MM.1S (cell line): ENCODE data around the gene NOS2.

ENCODE experiments used
- DNase-seq: peaks from one replicate; pipeline ENCODE4 v3.0.0-alpha.2; 2015
- H2AFZ ChIP-seq: fragments of 300-600 bp; sonication (generic); 2 replicates; pipeline ENCODE4 v1.6.0; 2016; ENCODE audit warnings: antibody characterized with exemption, low read length
- H3F3A ChIP-seq: fragments of 300-600 bp; sonication (generic); 2 replicates; pipeline ENCODE4 v1.6.1; 2016; ENCODE audit warnings: mild to moderate bottlenecking, antibody characterized with exemption, low read length, moderate library complexity, mixed read lengths; ENCODE audit not compliant: insufficient read depth
- H3K27ac ChIP-seq: fragments of 300-600 bp; sonication (generic); 2 replicates; pipeline ENCODE4 v1.5.1; 2016; ENCODE audit warnings: mild to moderate bottlenecking, low read length
- H3K27me3 ChIP-seq: fragments of 300-600 bp; sonication (generic); replicated peaks from 2 replicates; pipeline ENCODE4 v1.6.0; 2016; ENCODE audit warnings: low read length; ENCODE audit not compliant: insufficient read depth
- H3K36me3 ChIP-seq: fragments of 300-600 bp; sonication (generic); replicated peaks from 2 replicates; pipeline ENCODE4 v1.6.1; 2016; ENCODE audit warnings: mild to moderate bottlenecking, low read length, mixed read lengths; ENCODE audit not compliant: insufficient read depth
- H3K4me1 ChIP-seq: fragments of 300-600 bp; sonication (generic); 2 replicates; pipeline ENCODE4 v1.6.1; 2016; ENCODE audit warnings: low read length, mixed read lengths
- H3K4me2 ChIP-seq: fragments of 300-600 bp; sonication (generic); 2 replicates; pipeline ENCODE4 v1.6.0; 2016; ENCODE audit warnings: low read depth, low read length
- H3K4me3 ChIP-seq: fragments of 300-600 bp; sonication (generic); 2 replicates; pipeline ENCODE4 v1.5.1; 2016; ENCODE audit warnings: low read length, mixed read lengths
- H3K79me2 ChIP-seq: fragments of 300-600 bp; sonication (generic); 2 replicates; pipeline ENCODE4 v1.6.1; 2016; ENCODE audit warnings: mixed run types, low read length, mixed read lengths
- H3K9ac ChIP-seq: fragments of 300-600 bp; sonication (generic); 2 replicates; pipeline ENCODE4 v1.6.1; 2016; ENCODE audit warnings: low read length, mixed read lengths
- H3K9me2 ChIP-seq: fragments of 300-600 bp; sonication (generic); replicated peaks from 2 replicates; pipeline ENCODE4 v1.6.1; 2016; ENCODE audit warnings: mild to moderate bottlenecking, low read length, mixed read lengths; ENCODE audit not compliant: insufficient read depth
- H3K9me3 ChIP-seq: fragments of 300-600 bp; sonication (generic); replicated peaks from 2 replicates; pipeline ENCODE4 v1.6.1; 2016; ENCODE audit warnings: mild to moderate bottlenecking, low read length, mixed read lengths; ENCODE audit not compliant: insufficient read depth
- H4K20me1 ChIP-seq: fragments of 300-600 bp; sonication (generic); 2 replicates; pipeline ENCODE4 v1.6.1; 2016; ENCODE audit warnings: mild to moderate bottlenecking, low read length, moderate library complexity, mixed read lengths; ENCODE audit not compliant: insufficient read depth
- EZH2 ChIP-seq: fragments of 300-600 bp; sonication (generic); optimal IDR thresholded peaks from 2 replicates; pipeline ENCODE3; 2017; ENCODE audit warnings: low read depth, mild to moderate bottlenecking, antibody characterized with exemption, low read length, mixed read lengths
- EZH2phosphoT487 ChIP-seq: fragments of 300-600 bp; sonication (generic); IDR thresholded peaks from 2 replicates; pipeline ENCODE4 v1.6.1; 2018; ENCODE audit warnings: antibody characterized with exemption, low read length
- TF ChIP-seq, protein P1 (sequence below): fragments of 300-600 bp; sonication (generic); IDR thresholded peaks from 2 replicates; pipeline ENCODE4 v1.5.1; 2016; ENCODE audit warnings: antibody characterized with exemption, low read length, mixed read lengths

Gene NOS2

DNA sequence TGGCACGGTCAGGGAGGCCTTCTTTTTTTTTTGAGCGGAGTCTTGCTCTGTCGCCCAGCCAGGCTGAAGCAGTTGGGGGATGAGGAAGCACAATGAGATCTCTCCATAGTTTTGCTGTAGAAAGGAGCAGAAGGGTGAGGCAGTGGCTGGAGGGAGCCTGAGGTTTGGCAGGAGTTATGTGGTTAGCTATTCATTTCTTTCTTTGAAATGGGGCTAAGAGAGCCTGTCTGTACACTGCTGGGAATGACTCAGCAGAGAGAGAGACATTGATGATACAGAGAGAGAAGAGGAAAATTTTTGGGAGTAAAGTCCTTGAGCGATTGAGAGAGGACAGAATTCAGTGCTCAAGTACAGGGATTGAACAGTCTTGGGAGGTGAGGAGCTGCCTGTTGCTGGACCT lies 22.1 kb downstream of the NOS2 start:
- Histone ChIP-seq H3K79me2 (no peaks in the 10 kb centered on the region), H3K9ac (no peak overlapping the region), H3K4me2 (no peak overlapping the region), H3K27me3 (peaks cover 16% of the 10 kb centered on the region), H3K4me3 (no peak overlapping the region), H3K27ac (no peak overlapping the region), H4K20me1 (no peaks in the 10 kb centered on the region), H3K9me3 (no peaks in the 10 kb centered on the region), H3K36me3 (no peaks in the 10 kb centered on the region), H3K4me1 (no peaks in the 10 kb centered on the region), H3F3A (no peaks in the 10 kb centered on the region), H2AFZ (no peak overlapping the region), H3K9me2 (no peaks in the 10 kb centered on the region)
- no peak for DNase-seq
- TF ChIP-seq EZH2 = no peak
- TF ChIP-seq EZH2phosphoT487 = no peak
- TF ChIP-seq, protein P1, sequence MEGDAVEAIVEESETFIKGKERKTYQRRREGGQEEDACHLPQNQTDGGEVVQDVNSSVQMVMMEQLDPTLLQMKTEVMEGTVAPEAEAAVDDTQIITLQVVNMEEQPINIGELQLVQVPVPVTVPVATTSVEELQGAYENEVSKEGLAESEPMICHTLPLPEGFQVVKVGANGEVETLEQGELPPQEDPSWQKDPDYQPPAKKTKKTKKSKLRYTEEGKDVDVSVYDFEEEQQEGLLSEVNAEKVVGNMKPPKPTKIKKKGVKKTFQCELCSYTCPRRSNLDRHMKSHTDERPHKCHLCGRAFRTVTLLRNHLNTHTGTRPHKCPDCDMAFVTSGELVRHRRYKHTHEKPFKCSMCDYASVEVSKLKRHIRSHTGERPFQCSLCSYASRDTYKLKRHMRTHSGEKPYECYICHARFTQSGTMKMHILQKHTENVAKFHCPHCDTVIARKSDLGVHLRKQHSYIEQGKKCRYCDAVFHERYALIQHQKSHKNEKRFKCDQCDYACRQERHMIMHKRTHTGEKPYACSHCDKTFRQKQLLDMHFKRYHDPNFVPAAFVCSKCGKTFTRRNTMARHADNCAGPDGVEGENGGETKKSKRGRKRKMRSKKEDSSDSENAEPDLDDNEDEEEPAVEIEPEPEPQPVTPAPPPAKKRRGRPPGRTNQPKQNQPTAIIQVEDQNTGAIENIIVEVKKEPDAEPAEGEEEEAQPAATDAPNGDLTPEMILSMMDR = no peak

GRCh38 chr17:27776882-27777624 lies 23.3 kb downstream of the NOS2 start:
- H3K27ac ChIP-seq = no peak overlapping the region
- H3K9me3 ChIP-seq = no peaks in the 10 kb centered on the region
- H3F3A ChIP-seq = no peaks in the 10 kb centered on the region
- H3K9ac ChIP-seq = no peak overlapping the region
- H3K27me3 ChIP-seq = peaks cover 21% of the 10 kb centered on the region
- H3K4me3 ChIP-seq = no peak overlapping the region
- H4K20me1 ChIP-seq = no peaks in the 10 kb centered on the region
- TF ChIP-seq EZH2phosphoT487 = no peak
- TF ChIP-seq EZH2 = no peak
- TF ChIP-seq, protein P1 = no peak
- no peaks in the 10 kb centered on the region for H3K36me3 ChIP-seq
- H3K4me1 ChIP-seq = no peaks in the 10 kb centered on the region
- no peak overlapping the region for H3K4me2 ChIP-seq
- no peak overlapping the region for H2AFZ ChIP-seq
- no peaks in the 10 kb centered on the region for H3K9me2 ChIP-seq
- H3K79me2 ChIP-seq = no peaks in the 10 kb centered on the region
- no peak for DNase-seq

DNA sequence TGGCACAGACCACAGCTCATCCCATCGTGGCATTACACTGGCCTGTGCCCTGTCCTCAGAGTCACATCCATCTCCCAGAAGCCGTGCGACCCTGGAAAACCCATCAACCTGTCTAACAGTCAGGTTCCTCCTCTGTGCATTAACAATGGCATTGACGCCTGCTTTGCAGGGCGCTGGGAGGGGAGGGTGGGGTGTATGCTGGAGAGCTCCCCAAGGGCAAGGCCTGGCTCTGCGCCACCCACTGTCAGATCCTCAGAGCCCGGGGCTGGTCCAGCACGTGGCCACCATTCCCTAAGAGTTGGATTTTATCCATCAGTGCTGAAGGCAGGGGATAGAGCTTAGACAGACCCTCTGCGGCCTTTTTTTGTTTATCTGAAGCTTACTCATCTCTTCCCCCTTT lies 28.7 kb downstream of the NOS2 start:
- Histone ChIP-seq H3K4me3 (no peak overlapping the region), H3K27ac (no peak overlapping the region), H3K9me2 (no peaks in the 10 kb centered on the region), H3K4me2 (no peak overlapping the region), H3K36me3 (no peaks in the 10 kb centered on the region), H3K27me3 (peaks cover 45% of the 10 kb centered on the region), H4K20me1 (no peaks in the 10 kb centered on the region), H3K79me2 (no peaks in the 10 kb centered on the region), H3F3A (no peaks in the 10 kb centered on the region), H3K9me3 (no peaks in the 10 kb centered on the region), H3K4me1 (no peaks in the 10 kb centered on the region), H2AFZ (no peak overlapping the region), H3K9ac (no peak overlapping the region)
- no peak for DNase-seq
- TF ChIP-seq, protein P1 = no peak
- TF ChIP-seq EZH2phosphoT487 = no peak
- TF ChIP-seq EZH2 = no peak
